ENCODE results near the gene C10orf67.
"Not testable (repeated sequence)": the region's sequence is repeated elsewhere in the genome, so short reads cannot be mapped to it uniquely, and the experiment has no call there.

Gene C10orf67

DNA sequence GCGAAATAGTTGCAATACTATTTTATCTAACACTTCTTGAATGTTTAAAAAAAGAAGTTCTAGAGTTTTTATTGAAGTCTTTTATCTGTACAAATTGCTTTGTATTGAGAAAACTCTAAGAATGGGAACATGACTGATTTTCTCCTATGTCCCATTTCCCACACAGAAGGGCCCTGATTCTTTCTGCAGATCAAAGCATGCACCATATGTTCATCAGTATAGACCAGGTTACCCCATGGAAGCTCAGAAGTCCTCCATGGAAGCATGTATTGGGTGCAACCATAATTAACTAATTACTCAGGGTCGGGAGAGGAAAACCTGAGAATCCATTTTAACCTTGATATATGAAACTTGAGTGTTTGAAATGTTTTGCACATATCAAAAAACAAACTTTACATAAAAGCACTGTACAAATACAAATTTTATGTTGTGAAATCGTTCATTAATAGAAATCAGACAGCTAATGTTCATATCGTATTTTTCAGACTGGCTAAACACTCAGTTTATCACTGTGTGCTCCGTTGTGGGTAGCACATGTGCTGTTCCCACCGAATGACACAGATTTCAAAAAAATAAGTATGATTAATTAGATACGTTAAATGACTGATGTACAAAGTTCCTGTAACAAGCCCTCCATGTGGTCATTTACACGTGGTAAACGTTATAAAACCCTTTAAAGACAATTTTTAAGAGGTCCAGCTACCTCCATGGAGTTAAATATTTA lies 81.0 kb downstream of the C10orf67 start:
- no peak for DNase-seq

DNA sequence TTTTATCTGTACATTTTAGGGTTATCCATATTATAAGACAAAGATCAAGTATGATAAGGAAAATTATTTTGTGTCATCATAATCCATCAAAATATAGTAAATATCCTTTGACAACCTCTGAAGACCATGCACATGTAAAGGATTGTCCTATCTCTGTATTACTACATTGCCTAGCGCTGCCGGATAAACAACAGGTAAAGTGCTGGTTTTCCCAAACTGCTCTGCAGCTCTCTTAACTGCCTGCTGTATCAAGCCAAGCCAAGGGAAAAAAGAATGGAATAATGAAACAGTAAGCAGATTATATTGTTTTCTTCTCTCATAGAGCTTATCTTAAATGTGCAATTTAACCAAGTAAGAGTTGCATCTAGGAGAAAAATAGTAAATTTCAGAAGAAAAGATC lies 81.7 kb downstream of the C10orf67 start:
- DNase-seq, result no peak

DNA sequence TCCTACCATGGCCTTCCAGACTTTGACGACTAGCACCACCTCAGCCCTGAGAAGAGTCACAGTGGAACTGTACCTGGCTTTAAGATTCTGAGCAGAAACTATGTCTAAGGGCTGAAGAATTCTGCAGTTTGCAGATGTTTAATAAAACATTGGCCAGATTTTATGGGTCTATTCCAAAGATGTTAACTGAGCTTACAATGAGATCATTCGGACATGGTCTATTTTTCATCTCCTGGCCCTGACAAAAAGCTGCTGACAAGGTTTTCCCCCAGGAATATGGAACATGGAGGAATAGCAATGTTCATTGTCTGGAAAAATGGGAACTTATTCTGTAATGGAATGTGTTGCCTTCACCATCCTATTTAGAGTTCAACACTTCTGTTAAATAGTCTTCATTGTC lies 86.1 kb downstream of the C10orf67 start:
- DNase-seq, result no peak

DNA sequence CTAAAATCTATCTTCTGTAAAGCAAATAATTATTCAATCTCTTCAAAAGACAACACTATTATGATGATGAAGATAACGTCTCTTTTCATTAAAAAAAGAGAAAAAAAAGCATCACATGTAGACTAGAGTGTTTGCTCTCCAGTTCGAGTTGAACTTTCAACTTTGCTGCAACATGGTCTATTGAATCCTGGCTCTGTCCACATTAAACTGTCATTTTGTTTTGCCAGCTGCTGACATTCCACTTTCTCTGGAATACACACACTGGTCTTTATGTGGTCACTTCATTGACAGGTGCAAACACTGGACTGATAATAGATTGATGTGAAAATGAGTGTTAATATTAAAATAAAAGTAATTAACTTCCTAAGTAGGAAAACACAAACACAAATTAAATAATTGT lies 90.8 kb downstream of the C10orf67 start:
- no peak for DNase-seq

DNA sequence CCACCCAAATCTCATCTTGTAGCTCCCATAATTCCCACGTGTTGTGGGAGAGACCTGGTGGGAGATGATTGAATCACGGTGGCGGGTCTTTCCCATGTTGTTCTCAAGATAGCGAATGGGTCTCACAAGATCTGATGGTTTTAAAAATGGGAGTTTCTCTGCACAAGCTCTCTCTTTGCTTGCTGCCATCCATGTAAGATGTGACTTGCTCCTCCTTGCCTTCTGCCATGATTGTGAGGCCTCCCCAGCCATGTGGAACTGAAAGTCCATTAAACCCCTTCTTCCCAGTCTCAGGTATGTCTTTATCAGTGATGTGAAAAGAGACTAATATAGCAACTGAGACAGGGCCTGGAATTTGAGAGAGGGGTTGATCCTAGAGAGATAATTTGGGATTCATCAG lies 91.7 kb downstream of the C10orf67 start:
- not testable (repeated sequence) for DNase-seq

DNA sequence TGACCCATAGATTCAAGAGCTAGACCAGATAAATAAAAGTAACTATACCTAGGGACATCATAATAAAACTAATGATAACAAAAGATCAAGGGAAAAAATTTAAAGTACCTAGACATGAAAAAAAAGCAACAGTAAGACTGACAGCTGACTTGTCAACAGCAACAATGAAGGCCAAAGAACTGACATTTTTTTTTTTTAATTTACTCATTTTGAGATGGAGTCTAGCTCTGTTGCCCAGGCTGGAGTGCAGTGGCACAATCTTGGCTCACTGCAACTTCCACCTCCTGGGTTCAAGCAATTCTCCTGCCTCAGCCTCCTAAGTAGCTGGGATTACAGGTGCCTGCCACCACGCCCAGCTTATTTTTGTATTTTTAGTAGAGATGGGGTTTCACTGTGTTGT lies 102.8 kb downstream of the C10orf67 start:
- DNase-seq, result not testable (repeated sequence)

DNA sequence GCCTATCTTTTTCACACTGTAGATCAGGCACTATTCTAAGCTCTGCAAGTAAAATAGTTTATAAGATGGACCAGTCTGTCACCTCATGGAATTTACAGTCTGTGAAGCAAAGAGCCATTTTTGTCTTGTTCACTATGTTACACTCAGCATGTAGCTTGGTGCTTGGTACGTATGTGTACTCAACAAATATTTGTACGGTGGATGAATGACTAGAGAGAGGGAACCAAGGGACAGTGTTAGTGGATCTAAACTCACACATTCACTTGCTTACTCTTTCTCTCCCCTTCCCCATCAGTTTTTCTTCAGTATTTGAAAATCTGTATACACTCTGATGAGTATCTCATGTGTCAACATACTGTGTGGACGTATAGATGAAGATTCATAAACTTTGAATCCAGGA lies 106.6 kb downstream of the C10orf67 start:
- DNase-seq, result no peak

DNA sequence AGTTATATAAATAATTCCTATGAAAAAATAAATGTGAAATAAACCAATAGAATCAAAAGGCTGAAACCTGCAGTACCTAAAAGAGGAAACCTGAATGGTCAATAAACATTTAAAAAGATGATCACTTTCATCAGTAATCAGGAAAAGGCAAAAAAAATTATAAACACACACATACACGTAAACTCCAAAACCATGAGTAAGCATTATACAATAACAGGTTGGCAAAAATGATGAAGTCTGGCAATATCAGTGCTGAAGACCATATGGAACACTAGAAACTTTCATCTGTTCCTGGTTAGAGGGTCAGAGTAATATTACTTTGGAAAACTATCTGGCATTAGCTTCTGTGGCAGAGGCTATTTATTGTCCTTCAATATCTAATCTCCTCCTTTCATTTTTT lies 114.0 kb downstream of the C10orf67 start:
- DNase-seq, result no peak

DNA sequence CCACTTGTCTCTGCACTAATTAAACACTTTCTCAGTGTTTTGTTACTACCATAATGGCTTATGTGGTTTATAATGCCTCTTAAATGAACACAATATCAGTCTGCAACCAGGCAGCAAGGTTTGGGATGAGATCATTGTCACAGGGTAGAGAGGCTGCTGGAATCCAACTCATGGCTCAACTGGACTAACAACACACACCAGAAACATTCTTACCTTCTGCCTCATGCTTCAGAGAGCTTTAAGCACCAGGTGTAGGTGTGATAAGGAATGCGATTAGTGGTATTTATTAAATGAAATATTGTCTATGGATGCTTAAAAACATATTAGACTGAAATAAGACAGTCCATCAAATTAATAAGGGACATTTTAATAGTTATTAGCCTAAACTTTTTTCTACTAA lies 127.1 kb downstream of the C10orf67 start:
- no peak for DNase-seq

DNA sequence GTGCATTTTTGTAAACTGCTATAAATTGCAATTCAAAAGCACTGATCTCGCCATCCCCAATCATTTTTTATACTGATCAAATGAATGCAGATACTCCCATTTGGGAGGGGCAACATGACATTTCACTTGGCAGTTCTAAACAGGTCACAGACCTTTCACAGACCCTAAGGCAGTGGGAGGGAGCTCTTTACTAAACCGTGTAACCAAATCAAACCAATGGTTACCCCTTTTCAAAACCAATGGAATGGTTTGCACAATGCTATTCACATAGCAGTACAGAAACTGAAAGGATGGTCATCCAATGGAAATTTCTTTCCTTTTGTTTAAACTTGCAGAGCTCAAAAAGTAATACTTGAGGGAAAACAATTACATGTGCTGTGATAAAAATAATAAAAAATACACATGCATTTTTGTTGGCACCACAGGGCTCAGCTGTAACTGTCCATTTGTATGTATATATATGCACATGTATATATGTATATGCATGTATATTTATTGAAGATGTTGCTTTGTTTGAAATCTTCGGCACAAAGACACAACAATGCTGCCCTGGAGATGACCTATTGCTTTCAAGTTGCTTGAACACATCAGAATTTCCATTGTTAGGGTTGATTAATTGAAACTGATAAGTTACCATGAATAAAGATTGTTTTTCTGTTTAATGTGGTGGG lies 138.5 kb downstream of the C10orf67 start:
- DNase-seq, result no peak

DNA sequence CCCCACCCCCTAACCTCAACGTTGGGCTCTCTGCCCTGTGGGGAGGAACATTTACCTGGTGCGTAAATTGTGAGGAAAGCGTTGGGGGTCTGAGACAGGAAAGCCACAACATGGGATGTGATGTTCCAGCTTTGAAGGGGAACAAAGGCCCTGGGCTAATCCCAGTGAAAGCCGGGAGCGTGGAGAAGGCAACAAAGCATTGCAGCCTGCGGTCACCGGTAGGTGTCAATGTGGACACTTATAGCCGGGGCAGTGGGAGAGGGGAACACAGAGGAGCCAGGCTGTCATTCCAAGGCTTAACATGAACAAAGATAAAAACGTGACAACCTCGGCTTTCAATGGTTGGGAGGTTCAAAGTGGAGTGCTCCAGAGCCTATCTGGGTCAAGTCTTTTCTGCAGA lies 139.8 kb downstream of the C10orf67 start:
- DNase-seq, result no peak

DNA sequence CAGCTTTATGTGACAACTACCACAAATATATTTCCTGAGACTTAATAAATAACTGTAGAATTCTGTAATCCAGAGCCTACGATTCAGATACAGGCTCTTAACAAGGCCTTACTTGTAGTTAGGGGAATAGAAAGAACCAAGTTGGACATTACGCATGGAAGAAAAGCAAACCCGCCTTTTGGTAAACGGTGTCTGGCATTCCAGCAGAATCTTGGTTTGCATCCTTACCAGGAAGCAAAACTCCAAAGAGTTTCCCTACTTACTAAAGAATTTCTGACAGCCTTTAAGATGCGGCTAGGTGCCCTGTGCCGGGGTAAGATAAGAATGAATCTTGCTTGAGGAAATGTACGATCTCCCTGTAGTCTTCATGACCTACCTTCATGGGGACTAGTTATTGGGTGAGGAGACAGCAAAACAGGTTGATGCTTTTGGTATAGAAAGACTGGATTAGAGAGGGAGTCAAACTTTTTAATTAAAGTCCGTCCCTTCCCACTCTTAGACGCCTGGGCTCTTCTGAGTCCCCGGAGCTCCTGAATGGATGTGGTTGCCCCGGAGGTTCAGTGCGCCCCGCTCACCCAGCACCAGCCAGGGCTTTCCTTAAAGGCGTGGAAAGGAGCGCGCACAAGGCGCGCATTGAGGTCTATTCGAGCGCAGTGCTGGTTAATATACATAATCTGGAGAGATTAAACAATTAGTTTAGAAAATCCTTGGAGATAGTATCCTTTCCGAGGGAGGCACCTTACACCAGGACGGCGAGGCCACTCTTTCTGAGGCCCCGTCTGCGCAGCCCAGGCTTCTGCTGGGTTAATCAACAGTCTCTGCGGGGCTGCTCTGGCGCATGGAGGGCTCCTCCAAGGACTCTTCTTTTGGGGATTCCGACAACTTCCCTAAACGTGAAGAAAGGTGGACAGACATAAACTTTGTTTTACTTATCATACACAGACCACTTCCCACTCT lies 140.9 kb downstream of the C10orf67 start:
- no peak for DNase-seq

DNA sequence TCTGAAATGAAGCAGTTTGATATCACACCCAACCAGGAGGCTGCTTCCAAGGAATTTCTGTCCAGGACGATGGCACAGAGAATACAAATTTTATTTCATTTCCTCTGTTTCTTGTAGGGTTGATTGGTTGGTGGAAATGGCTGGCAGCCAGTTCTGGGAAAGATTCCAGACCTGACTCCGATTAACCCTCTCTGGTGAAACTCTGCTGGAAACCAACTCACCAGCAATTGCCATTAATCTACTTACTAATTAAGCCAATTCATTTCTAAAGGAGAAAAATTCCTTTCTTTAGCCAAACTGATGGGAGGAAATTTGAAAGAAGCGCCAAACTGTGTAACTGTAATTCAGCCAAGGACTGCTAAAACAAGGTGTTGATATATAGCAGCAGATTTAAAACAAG lies 141.8 kb downstream of the C10orf67 start:
- no peak for DNase-seq

DNA sequence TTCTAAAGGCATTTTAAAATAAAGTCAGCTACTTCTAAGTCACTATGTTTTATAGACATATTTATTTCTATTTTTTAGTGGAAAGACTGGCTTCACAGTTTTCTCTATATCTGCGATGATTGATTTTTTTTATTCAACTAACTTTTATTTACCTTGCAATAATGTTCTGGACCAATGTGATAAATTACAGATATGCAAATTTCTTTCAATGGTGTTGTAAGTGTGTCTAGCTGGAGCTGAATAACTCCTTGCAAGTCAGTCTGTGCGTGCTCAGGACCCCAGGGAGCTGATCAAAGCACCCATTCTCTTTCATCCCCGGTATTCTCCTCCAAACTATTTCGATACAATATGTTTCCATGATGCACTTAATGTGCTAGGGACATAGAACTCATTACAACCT lies 142.8 kb downstream of the C10orf67 start:
- no peak for DNase-seq

DNA sequence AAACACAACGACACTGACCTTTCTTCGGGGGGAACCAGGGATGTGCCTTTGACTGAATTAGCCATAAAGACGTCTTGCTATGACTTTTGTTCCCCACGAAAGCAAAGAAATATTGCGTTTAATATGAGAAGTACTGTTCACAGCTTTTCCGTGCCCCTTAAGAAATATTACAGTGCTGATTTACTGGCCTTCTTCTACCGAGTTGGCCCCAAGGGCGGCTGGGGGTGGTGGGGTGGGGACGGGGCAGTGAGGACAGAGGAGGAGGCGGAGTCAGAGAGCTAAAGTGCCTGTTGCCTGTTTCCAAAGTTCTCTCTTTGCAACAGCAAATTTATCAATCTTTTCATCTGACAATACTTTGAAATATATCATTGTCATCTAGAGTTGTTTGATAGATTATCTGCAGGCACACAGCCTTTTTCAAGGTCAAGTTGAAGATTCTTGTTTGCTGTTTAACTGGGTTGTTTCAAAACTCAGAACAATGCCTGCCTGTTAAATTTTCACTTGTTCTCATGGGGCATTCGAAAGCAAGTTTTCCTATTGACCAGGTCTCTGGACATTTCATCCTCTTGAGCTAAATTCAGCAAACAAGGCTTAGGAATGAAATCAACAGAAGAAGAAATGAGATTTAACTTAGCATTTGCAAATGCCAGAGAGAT lies 143.5 kb downstream of the C10orf67 start:
- no peak for DNase-seq

DNA sequence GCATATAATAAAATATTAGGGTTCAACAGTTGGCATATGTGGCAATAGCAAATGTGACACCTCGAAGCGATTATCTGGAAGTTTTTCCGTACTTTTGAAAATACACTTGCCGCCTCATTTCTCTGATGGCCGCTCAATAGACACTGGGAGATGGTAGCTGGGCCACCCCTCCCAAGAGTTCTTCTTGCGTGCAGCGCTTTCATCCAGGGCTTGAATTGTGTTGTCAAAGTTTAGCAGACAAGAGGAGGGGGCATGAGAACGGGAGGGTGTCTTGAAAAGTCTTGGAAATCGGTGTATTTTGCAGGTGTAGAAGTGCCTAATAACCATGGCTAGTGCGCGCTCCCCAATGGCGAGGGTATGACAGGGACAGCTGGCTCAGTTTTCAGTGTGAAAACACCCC lies 144.0 kb downstream of the C10orf67 start:
- no peak for DNase-seq

DNA sequence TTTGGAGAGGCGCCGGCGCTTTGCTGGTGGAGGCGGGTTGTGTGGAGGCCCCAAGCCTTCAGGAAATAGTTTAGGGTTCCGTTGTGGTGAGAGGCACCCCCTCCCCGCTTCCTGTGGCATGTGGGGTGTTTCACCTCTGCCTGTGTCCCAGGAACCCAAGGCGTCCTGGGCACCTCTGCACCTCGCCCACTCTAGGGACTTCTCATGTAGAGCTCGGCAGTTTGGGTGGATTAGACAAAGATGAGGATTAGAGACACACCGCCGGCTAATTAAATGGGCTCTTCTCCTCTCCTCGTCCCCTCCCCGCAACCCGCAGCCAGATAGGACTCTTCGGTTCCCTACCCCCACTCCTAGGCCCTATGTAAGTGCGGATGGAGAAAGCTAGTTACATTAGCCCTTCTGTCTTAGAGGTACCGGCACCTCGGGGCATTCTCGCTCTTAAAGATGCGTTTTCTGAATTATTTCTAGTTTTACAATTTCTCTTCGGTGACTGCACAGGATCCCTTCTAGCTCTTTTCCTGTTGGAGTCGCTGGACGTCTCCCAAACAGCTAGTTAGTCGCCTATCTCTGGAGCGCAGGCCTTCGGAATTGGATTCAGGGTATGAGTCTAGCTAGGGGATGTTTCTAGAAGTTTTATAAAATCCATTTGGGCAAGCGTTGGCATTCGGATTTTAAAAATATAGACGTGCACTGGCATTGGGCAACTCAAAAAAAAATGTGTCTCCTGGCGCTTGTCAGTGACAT lies 144.7 kb downstream of the C10orf67 start:
- no peak for DNase-seq

DNA sequence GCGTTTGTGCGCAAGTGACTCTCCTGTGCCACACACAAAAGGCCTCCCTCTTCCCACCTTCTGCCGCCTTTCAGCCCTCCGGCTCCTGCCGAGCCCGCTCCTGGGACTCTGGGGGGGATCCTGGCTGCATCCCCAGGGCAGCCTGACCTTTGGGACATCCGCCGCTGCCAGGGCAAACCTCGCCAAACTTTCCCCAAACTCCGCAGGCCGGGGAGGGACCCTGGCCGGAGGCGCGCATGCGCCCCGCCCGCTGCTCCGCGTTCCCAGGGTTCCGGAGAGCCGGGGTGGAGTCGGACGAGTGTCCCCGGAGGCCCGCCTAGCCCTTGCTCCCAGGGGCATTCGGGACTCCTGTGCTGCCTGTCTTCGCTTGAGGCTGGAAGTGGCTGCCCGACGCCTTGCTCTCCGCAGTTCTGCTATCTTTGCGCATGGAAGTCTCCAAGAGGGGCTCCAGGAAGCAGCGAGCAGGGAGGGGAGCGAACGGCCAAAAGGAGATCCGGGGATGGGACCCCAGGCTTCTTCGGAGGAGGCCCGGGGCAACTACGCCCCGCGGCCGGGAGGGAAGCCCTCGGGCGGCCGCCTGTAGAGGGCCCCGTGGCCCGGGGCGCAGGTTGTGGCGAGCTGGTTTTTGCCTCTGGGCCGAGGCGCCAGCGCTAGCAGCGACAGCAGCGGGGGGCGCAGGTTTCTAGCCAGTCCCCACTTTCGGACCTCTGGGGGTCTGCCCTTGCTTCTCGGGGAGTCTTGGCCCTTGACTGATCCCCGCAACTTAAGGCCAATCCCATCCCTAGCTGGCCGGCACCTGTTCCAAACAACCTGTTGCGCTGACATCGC lies 145.4 kb downstream of the C10orf67 start:
- no peak for DNase-seq

DNA sequence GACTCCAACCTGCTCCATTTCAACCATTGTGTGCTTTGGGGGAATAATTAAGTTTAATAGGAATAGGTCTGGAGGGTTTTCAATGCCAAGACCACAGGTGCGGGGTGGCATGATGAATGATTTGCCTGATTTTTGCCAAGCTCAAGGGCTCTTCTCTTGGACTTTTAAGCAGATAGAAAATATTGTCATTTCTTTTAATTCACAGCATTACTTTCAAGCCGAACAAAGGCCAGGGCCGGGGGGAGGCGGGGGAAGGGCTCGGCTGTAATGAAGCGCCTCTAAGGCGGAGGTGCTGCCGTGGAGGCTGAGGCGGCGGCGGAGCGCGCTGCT lies 146.0 kb downstream of the C10orf67 start:
- no peak for DNase-seq

DNA sequence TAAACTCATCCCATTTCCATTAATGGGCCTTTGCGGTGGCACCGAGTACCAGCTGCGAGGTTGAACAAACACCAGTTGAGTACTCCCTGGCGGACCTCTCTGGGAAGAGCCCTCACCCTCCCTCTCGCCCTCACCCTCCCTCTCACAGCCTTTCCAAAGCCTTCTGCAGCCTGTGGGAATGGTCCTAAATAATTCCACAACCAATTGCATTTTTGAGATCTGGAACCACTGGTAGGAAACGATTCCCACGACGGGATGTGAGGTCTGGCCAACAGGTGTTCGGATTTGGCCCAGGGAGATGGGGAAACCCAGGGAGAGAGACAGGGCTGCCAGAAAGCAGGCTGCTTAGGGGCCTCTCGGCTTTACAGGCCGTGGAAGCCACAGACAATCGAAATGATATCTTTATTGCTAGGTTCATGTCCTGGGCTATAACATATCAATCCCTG lies 147.2 kb downstream of the C10orf67 start:
- no peak for DNase-seq

DNA sequence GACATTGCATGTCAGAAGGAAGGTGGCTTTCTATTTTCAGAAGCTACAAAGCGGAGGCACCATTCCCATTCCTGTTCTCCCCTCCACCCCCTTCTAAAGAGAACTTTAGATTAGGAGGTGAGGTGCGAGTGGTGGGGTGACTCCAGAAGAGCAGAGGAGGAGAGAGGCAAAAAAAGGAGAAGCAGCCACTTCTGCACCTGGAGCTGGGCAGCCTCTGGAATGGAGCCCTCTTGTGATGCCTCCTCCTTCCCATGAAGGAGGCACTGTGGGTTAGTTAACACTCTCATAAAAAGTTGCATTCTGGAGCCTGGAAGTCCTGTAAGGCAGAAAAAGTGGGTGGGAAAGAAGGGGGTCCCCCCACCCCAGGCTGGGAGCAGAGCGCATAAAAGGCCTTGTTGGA lies 147.7 kb downstream of the C10orf67 start:
- DNase-seq, result no peak

All from stimulated activated CD8-positive, alpha-beta memory T cell treated with anti-CD3 and anti-CD28 coated beads, Interleukin-4, amount 100 ng/mL, for 48 hours (primary cell).